HG02870 (cell line): ENCODE data around the gene IL3RA.
"Not testable (repeated sequence)": the region's sequence is repeated elsewhere in the genome, so short reads cannot be mapped to it uniquely, and the experiment has no call there.

Experiments
- ATAC-seq: cut with Tn5 transposase; IDR thresholded peaks from one replicate; pipeline ENCODE4 v1.9.1; 2021; ENCODE audit warnings: mild to moderate bottlenecking, moderate library complexity; ENCODE audit not compliant: unreplicated experiment

The IL3RA gene

DNA sequence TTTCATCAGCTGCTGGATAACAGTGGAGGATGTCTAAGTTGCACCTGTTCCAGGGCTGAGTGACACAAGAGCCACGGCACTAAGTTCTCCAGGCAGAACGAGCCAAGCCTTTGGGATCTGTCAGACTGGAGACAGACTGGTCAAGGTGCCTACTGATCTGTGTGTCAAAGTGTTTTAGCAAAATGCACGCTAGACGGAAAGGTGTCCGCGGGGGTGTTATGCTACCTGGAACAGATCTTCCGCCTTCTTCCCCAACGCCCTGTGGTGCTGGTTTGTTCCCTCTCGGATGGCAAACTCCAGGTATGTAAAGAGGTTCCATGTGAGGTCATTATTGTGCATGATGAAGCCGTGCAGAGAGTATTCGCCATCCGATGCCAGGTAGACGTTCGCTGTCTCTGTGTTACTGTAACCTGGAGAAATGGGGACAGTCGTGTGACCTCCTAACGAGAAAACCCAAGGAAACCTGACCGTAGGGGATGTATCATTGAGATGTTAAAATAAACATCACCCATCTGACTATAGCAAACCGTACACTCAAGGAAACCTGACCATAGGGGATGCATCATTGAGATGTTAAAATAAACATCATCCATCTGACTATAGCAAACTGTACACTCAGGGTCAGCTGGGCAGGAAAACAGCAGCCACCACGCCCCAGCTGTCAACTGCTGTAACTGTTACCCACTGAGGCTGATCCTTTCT, 85.0 kb downstream of the IL3RA start:
- ATAC-seq: no peak

GRCh38 chrX:1422135-1422465, 85.5 kb downstream of the IL3RA start:
- no peak for ATAC-seq

DNA sequence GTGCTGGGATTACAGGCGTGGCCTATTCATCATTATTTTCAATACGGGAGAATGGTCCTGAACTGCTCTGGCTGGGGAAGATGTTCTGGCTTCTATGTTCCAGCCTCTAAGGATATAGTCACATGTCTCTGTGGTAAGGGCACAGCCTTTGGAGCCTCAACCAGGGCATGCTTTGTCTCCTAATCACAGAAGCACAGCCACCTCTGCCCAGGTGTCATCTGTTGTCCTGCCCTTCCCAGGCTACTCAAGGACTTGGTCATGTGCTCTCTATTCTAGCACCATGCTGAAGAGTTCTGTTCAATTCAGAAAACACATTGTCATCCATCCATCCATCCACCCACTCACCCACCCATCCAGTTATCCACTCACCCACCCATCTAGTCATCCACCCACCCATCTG, 86.6 kb downstream of the IL3RA start:
- no peak for ATAC-seq

DNA sequence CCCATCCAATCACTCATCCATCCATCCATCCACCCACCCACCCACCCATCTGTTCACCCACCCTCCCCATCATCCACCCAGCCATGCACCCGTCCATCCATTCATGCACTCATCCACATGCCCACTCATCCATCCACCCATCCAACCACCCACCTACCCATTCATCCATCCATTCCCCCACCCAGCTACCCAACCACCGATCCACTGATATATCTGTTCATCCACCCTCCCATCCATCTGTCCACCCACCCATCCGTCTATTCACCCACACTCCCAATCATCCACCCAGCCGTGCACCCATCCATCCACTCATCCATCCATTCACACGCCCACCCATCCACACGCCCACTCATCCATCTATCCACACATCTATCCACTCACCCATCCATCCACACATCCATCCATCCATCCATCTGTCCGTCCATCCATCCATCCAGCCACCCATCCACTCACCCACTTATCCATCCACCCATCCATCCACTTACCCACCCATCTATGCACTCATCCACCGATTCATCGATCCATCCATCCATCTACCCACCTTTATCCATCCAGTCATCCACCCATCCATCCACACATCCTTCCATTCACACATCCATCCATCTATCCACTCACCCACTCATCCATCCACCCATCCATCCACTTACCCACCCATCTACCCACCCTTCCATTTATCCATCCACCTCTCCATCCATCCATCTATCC, 87.7 kb downstream of the IL3RA start:
- ATAC-seq: no peak

GRCh38 chrX:1425381-1425780, 88.8 kb downstream of the IL3RA start:
- ATAC-seq: no peak

- ATAC-seq: not testable (repeated sequence)
Measured at GRCh38 chrX:1426321-1426720, 89.7 kb downstream of the IL3RA start.

DNA sequence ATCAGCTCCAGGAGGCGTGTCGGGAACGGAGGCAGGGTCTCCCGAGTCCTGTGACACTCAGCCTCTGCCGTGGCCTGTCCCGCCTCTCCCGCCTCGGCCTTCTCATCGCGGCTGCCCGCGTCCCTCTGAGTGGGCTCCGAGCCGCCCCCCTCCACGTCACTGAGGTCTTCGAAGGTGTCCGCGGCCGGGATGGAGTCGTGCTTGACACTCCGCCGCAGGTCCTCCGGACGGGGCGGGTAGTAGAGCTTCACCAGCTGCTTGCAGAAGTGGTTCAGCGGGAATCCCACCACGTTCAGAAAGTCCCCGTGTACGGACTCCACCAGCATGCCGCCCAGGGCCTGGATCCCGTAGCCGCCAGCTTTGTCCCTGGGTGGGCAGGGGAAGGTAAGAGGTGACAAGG, 91.2 kb downstream of the IL3RA start:
- ATAC-seq: no peak

GRCh38 chrX:1430451-1430850, 93.9 kb downstream of the IL3RA start:
- no peak for ATAC-seq
